Measurements from ENCODE around the gene MYH10. TPM values are rescaled to one million over a fixed set of nuclear protein-coding genes. Genes with fewer than 3 reads are reported as not detected.

MYH10 gene
- total RNA-seq, 1 experiment from 2014 or later = 1.6 TPM

DNA sequence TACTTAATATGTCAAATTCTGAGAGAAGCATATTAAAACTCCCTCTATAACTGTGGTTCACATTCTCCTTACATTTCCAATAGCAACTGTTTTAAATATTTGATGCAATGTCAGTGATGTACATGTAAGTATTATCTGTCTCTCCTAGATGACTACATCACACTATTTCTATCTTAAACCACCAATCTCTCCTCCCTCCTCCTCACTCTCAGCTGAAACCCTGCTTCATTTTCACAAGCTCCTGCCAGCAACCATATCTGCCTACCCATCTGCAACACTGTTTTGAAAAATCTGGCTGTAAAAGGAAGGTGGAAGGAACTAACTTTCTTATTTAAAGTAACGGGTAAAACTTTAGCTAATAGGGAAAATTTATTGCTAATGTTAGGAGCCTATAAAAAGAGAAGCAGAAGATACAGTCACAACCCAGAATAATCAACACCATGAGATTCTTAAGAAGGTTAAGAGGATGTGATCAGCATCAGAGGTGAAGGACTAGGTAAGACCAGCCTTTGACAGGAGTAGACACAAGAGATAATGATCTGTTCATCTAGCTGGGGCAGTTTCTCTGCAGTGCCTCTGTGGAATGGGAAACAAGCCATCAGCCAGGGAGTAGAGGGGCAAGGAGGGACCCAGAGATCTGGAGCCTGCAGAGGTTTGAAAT is 31.0 kb downstream of the MYH10 start:
- no peaks in the 10 kb centered on the region for H3K9me3 ChIP-seq (ENCODE audit: insufficient read depth, low read depth)
- H3K4me1 ChIP-seq (replicated peaks; ENCODE audit: insufficient read depth) = no peaks in the 10 kb centered on the region
- H3F3A ChIP-seq (ENCODE audit: insufficient read depth, low read depth) = no peaks in the 10 kb centered on the region
- H3K27me3 ChIP-seq (ENCODE audit: insufficient read depth, low read depth) = peaks cover 28% of the 10 kb centered on the region; the same call in 1 of the 2 replicates
- H4K20me1 ChIP-seq (ENCODE audit: insufficient read depth) = no peaks in the 10 kb centered on the region
- ChIA-PET CTCF (no interaction called here), POLR2A (ENCODE audit: unreplicated experiment) (no interaction called here)
- no peak overlapping the region for H3K4me3 ChIP-seq
- no peak overlapping the region for H3K4me2 ChIP-seq
- no TSS peak for BruUV-seq (replicated peaks)
- H3K27ac ChIP-seq = no peak overlapping the region
- H2AFZ ChIP-seq = no peak overlapping the region
- H3K9me2 ChIP-seq (ENCODE audit: insufficient read depth) = no peaks in the 10 kb centered on the region
- no peaks in the 10 kb centered on the region for H3K79me2 ChIP-seq (ENCODE audit: low read depth)
- TF ChIP-seq, protein P1, sequence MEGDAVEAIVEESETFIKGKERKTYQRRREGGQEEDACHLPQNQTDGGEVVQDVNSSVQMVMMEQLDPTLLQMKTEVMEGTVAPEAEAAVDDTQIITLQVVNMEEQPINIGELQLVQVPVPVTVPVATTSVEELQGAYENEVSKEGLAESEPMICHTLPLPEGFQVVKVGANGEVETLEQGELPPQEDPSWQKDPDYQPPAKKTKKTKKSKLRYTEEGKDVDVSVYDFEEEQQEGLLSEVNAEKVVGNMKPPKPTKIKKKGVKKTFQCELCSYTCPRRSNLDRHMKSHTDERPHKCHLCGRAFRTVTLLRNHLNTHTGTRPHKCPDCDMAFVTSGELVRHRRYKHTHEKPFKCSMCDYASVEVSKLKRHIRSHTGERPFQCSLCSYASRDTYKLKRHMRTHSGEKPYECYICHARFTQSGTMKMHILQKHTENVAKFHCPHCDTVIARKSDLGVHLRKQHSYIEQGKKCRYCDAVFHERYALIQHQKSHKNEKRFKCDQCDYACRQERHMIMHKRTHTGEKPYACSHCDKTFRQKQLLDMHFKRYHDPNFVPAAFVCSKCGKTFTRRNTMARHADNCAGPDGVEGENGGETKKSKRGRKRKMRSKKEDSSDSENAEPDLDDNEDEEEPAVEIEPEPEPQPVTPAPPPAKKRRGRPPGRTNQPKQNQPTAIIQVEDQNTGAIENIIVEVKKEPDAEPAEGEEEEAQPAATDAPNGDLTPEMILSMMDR (conservative IDR thresholded peaks at IDR 0.05) = no peak
- no peak for TF ChIP-seq EZH2 (IDR thresholded peaks at IDR 0.05; ENCODE audit: low read depth)
- no peaks in the 10 kb centered on the region for H3K36me3 ChIP-seq (ENCODE audit: low read depth)
- no peak for DNase-seq
- intact Hi-C loops (cut with micrococcal nuclease; ENCODE audit: unreplicated experiment) = no loop called here

DNA sequence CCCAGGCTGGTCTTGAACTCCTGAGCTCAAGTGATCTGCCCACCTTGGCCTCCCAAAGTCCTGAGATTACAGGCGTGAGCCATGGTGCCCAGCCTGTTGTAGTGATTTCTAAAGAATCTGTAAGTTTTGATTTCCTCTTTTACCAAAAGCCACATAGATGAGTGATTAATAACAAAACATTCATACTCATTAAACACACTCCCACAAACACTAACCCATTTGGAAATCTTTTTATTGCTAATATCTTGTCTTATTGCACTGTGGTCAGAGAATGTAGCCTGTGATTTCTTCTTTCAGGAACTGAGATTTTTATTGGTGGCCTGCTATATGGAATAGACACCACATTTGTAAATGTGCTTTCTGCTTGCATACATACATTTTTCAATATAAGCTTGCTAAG is 31.6 kb downstream of the MYH10 start:
- no peak overlapping the region for H3K27ac ChIP-seq
- H3K4me3 ChIP-seq = no peak overlapping the region
- no peak for DNase-seq
- H3K36me3 ChIP-seq (ENCODE audit: low read depth) = no peaks in the 10 kb centered on the region
- CTCF ChIA-PET = no interaction called here
- H2AFZ ChIP-seq = no peak overlapping the region
- no peaks in the 10 kb centered on the region for H3F3A ChIP-seq (ENCODE audit: insufficient read depth, low read depth)
- H3K4me1 ChIP-seq (replicated peaks; ENCODE audit: insufficient read depth) = no peaks in the 10 kb centered on the region
- H3K4me2 ChIP-seq = no peak overlapping the region
- no peaks in the 10 kb centered on the region for H3K79me2 ChIP-seq (ENCODE audit: low read depth)
- no peaks in the 10 kb centered on the region for H3K9me2 ChIP-seq (ENCODE audit: insufficient read depth)
- no TSS peak for BruUV-seq (replicated peaks)
- no peaks in the 10 kb centered on the region for H3K9me3 ChIP-seq (ENCODE audit: insufficient read depth, low read depth)
- TF ChIP-seq, protein P1 (conservative IDR thresholded peaks at IDR 0.05) = no peak
- TF ChIP-seq EZH2 (IDR thresholded peaks at IDR 0.05; ENCODE audit: low read depth) = no peak
- intact Hi-C loops (cut with micrococcal nuclease; ENCODE audit: unreplicated experiment) = no loop called here
- peaks cover 34% of the 10 kb centered on the region; the same call in 1 of the 2 replicates for H3K27me3 ChIP-seq (ENCODE audit: insufficient read depth, low read depth)
- no peaks in the 10 kb centered on the region for H4K20me1 ChIP-seq (ENCODE audit: insufficient read depth)
- POLR2A ChIA-PET (ENCODE audit: unreplicated experiment) = no interaction called here

DNA sequence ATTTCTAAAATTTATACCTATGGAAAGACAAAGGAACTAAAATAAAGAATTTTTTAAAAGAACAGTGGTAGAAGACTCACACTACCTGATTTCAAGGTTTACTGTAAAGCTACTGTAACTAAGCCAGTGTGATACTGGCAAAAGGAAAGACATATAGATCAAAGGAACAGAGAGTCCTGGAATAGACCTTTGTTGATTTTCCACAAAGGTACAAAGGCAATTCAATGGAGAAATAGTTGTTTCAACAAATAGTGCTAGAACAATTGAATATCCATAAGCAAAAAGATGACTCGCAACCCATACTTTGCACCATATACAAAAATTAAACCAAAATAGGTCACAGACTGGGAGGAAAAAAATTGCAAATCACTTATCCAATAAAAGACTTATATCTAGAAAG is 36.7 kb downstream of the MYH10 start:
- Histone ChIP-seq H3K27me3 (ENCODE audit: insufficient read depth, low read depth) (peaks cover 38% of the 10 kb centered on the region), H4K20me1 (ENCODE audit: insufficient read depth) (no peaks in the 10 kb centered on the region), H2AFZ (no peak overlapping the region), H3K36me3 (ENCODE audit: low read depth) (no peaks in the 10 kb centered on the region), H3K79me2 (ENCODE audit: low read depth) (no peaks in the 10 kb centered on the region), H3K9me2 (ENCODE audit: insufficient read depth) (no peaks in the 10 kb centered on the region), H3K4me1 (replicated peaks; ENCODE audit: insufficient read depth) (no peaks in the 10 kb centered on the region), H3K27ac (no peak overlapping the region), H3K4me3 (no peak overlapping the region), H3K9me3 (ENCODE audit: insufficient read depth, low read depth) (no peaks in the 10 kb centered on the region), H3K4me2 (no peak overlapping the region), H3F3A (ENCODE audit: insufficient read depth, low read depth) (no peaks in the 10 kb centered on the region)
- ChIA-PET CTCF (no interaction called here), POLR2A (ENCODE audit: unreplicated experiment) (no interaction called here)
- no TSS peak for BruUV-seq (replicated peaks)
- DNase-seq = no peak
- TF ChIP-seq EZH2 (IDR thresholded peaks at IDR 0.05; ENCODE audit: low read depth) = no peak
- TF ChIP-seq, protein P1 (conservative IDR thresholded peaks at IDR 0.05) = no peak
- intact Hi-C loops (cut with micrococcal nuclease; ENCODE audit: unreplicated experiment) = no loop called here

Data from PC-9 (cell line).